GM15510 (cell line): Measurements from ENCODE around the gene ZNF319.

Experiments
- POLR2A ChIP-seq: IDR thresholded peaks from 3 replicates; pipeline ENCODE4 v1.6.1; 2011; ENCODE audit warnings: borderline replicate concordance; ENCODE audit not compliant: insufficient read length; ENCODE audit errors: extremely low read depth

The ZNF319 gene

GRCh38 chr16:57950382-57950781 lies 50.1 kb downstream of the ZNF319 start:
- TF ChIP-seq POLR2A: no peak

- TF ChIP-seq POLR2A: no peak
These were observed 50.8 kb downstream of the ZNF319 start for GRCh38 chr16:57949595-57950238.

GRCh38 chr16:57949013-57949412 lies 51.5 kb downstream of the ZNF319 start:
- TF ChIP-seq POLR2A: no peak

GRCh38 chr16:57948027-57948426 lies 52.4 kb downstream of the ZNF319 start:
- TF ChIP-seq POLR2A: no peak

- no peak for TF ChIP-seq POLR2A
These were observed 53.2 kb downstream of the ZNF319 start for GRCh38 chr16:57947261-57947660.

GRCh38 chr16:57946181-57946801 lies 54.2 kb downstream of the ZNF319 start:
- TF ChIP-seq POLR2A: no peak

- no peak for TF ChIP-seq POLR2A
These were observed 54.7 kb downstream of the ZNF319 start for GRCh38 chr16:57945740-57946138.

- no peak for TF ChIP-seq POLR2A
These were observed 55.3 kb downstream of the ZNF319 start for GRCh38 chr16:57944970-57945739.
